Gastroesophageal sphincter (tissue), 4 donors: ENCODE results near the gene ZNF362. TPM values are rescaled to one million over a fixed set of nuclear protein-coding genes. Genes with fewer than 3 reads are reported as not detected.

ENCODE experiments used
- ATAC-seq: fragments of 150-250 bp; one replicate; pipeline ENCODE4 v1.9.1; 2016; ENCODE audit warnings: mild to moderate bottlenecking, moderate library complexity
- H3K27ac ChIP-seq, 4 donors: fragments of 200-600 bp; sonication (generic) in 3 of 4; 1 replicate in 3 of 4; 2 replicates in 1 of 4; pipeline ENCODE4 v1.5.1; 2016 to 2019
- H3K27me3 ChIP-seq: fragments of 200-600 bp; sonication (generic); one replicate; pipeline ENCODE4 v1.5.1; 2019
- H3K36me3 ChIP-seq, 2 donors: fragments of 200-600 bp; sonication (generic); one replicate each; pipeline ENCODE4 v1.5.1; 2019; ENCODE audit warnings: control low read depth in 1 of 2
- H3K4me1 ChIP-seq, 3 donors: fragments of 200-600 bp; sonication (generic); 1 replicate in 2 of 3; 2 replicates in 1 of 3; pipeline ENCODE4 v1.5.1; 2016 to 2019; ENCODE audit warnings: control low read depth in 2 of 3
- H3K4me3 ChIP-seq, 2 donors: fragments of 200-600 bp; sonication (generic); one replicate each; pipeline ENCODE4 v1.5.1; 2019; ENCODE audit warnings: mild to moderate bottlenecking in 1 of 2, moderate library complexity in 1 of 2
- H3K9me3 ChIP-seq, 3 donors: fragments of 200-600 bp; sonication (generic); one replicate each; pipeline ENCODE4 v1.5.1; 2017 to 2019; ENCODE audit warnings: control low read depth in 2 of 3
- CTCF ChIP-seq, 4 experiments: fragments of 200-600 bp in 2 of 4; fragments of 450-650 bp in 2 of 4; sonication (generic) in 1 of 4; IDR thresholded peaks; one replicate each; pipeline ENCODE4 v1.5.1; 2017 to 2019; ENCODE audit warnings: antibody characterized with exemption in 4 of 4, mild to moderate bottlenecking in 2 of 4, moderate library complexity in 2 of 4
- EP300 ChIP-seq: sonication (generic); formaldehyde crosslinking; IDR thresholded peaks from one replicate; pipeline ENCODE4 v1.6.1; 2017; ENCODE audit warnings: antibody characterized with exemption, mild to moderate bottlenecking
- POLR2A ChIP-seq, 2 donors: fragments of 450-650 bp; IDR thresholded peaks; one replicate each; pipeline ENCODE4 v1.6.1; 2017; ENCODE audit warnings: antibody characterized with exemption in 2 of 2, mild to moderate bottlenecking in 2 of 2, moderate library complexity in 1 of 2
- POLR2AphosphoS5 ChIP-seq: sonication (generic); formaldehyde crosslinking; IDR thresholded peaks from one replicate; pipeline ENCODE4 v1.6.1; 2017; ENCODE audit warnings: antibody characterized with exemption
- WGBS, 2 donors: methylation state at CpG; one replicate each; pipeline ENCODE4 v1.1.5; 2018; ENCODE audit warnings: low coverage in 1 of 2; 5-methylcytosine and 5-hydroxymethylcytosine counted together
- total RNA-seq, 4 donors: library from RNA; depleted of rRNA; stranded (reverse); fragments of >200 nt; gene quantifications; one replicate each; pipeline ENCODE4 v1.1.0, GENCODE V29; 2016

The ZNF362 gene
- total RNA-seq, 4 donors from 2014 or later = 14.6 to 29.2 (median 24.1) TPM

DNA sequence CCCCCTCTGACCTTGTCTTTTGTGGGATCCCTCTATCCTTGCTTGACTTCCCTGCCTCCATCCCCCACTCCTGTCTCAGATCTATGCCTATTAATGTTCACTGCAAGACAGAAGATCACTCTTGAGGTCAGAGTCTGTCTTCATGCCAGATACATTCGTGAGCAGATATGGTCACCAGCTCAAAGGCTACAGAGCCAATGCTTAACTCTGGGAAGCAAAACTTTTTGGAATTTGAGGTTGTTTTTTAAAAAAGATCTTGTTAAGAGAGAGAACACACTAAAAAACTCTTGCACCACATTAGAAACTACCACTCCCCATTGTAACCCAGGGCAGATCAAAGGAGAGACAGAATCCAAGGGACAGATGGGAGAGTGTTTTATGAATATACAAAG, 81.8 kb downstream of the ZNF362 start:
- Histone ChIP-seq H3K4me3 (peak overlapping the region in 1 of 2 donors; percentile 33), H3K4me1 (peaks cover 59 to 100% (median 85%) of the 10 kb centered on the region in 3 donors)

DNA sequence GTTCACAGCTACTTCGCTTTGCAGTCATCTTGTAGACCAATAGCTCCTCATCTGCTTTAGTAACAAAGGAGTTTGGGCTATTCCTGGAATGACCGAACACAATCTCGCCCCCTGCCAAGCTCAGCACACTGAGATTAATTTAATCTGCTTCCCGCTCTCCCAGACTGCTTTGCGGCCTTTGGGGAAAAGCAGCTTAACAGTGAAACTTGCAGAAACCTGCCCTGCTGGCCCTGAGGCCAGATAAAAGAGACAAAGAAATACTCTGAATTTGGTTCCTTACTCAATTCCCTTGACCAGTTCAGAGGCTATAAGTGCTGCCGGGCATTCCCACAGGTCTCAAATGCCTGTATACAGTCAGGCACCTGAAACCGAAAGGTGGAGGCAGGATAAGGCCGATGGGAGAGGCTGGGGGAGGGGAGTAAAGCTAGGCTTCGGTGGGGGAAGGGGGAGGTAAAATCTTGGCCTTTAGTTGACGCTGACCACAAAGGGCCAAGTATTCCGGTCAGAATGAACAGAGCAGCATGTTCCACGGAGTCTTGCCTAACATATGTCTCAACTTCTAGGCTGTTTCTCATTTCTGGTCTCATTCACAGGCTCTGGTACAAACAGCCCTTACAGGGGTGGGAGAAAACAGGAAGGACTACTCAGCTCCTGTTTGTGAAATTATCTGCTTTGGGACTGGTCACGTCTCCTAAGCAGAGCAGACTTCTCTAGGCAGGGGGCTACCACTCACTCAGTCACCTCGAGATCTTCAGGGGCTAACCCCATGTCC, 82.3 kb downstream of the ZNF362 start:
- WGBS, 2 donors = 19 to 21% methylated on average over 13 of the region's 14 CpGs
- ATAC-seq = peak; percentile 88
- Histone ChIP-seq H3K36me3 (peaks cover 0 to 13% of the 10 kb centered on the region in 2 donors), H3K27ac (peak overlapping the region; percentile 91 to 100 (median 96)), H3K9me3 (no peaks in the 10 kb centered on the region), H3K4me1 (peaks cover 63 to 100% (median 83%) of the 10 kb centered on the region in 3 donors), H3K4me3 (peak overlapping the region; percentile 11 to 33), H3K27me3 (no peaks in the 10 kb centered on the region)
- TF ChIP-seq EP300 = no peak
- TF ChIP-seq POLR2AphosphoS5 = peak; percentile 99
- peak in 1 of 2 donors; percentile 27 for TF ChIP-seq POLR2A (IDR thresholded peaks at IDR 0.05)

More for the DNA sequence above, 81.8 kb downstream of the ZNF362 start:
- TF ChIP-seq EP300 = no peak
- TF ChIP-seq CTCF (IDR thresholded peaks at IDR 0.05) = no peak
- no peak for TF ChIP-seq POLR2AphosphoS5
- H3K36me3 ChIP-seq = peaks cover 0 to 19% of the 10 kb centered on the region in 2 donors
- peak overlapping the region; percentile 91 to 100 (median 96) for H3K27ac ChIP-seq
- H3K9me3 ChIP-seq = no peaks in the 10 kb centered on the region
- peak; percentile 27 for ATAC-seq
- H3K27me3 ChIP-seq = no peaks in the 10 kb centered on the region
- WGBS, 2 donors = 20 to 33% methylated on average over 1 of the region's 1 CpG

- peaks cover 0 to 12% of the 10 kb centered on the region in 2 donors for H3K36me3 ChIP-seq
- TF ChIP-seq EP300 (no peak), CTCF (IDR thresholded peaks at IDR 0.05) (peak in 1 of 4 experiments; percentile 12)
- peaks cover 71 to 100% (median 84%) of the 10 kb centered on the region in 3 donors for H3K4me1 ChIP-seq
- H3K27ac ChIP-seq = peak overlapping the region; percentile 91 to 100 (median 96)
- H3K4me3 ChIP-seq = peak overlapping the region in 1 of 2 donors; percentile 33
- no peaks in the 10 kb centered on the region for H3K27me3 ChIP-seq
- H3K9me3 ChIP-seq = no peaks in the 10 kb centered on the region
- ATAC-seq = no peak
- WGBS, 2 donors = 0 to 28% methylated on average over 2 of the region's 2 CpGs
Observed at GRCh38 chr1:33339413-33339812, 83.1 kb downstream of the ZNF362 start.

GRCh38 chr1:33341190-33341589, 84.9 kb downstream of the ZNF362 start:
- peak overlapping the region in 1 of 2 donors; percentile 4 for H3K4me3 ChIP-seq
- TF ChIP-seq POLR2A (IDR thresholded peaks at IDR 0.05) (no peak), POLR2AphosphoS5 (peak; percentile 32)
- H3K27ac ChIP-seq = peak overlapping the region; percentile 41 to 100 (median 96)
- H3K36me3 ChIP-seq = peaks cover 0 to 6% of the 10 kb centered on the region in 2 donors
- H3K9me3 ChIP-seq = no peaks in the 10 kb centered on the region
- 48 to 58% methylated on average over 5 to 6 of the region's 6 CpGs for WGBS, 2 donors
- ATAC-seq = no peak
- H3K27me3 ChIP-seq = no peaks in the 10 kb centered on the region
- peaks cover 71 to 100% (median 86%) of the 10 kb centered on the region in 3 donors for H3K4me1 ChIP-seq

- peak overlapping the region in 1 of 2 donors; percentile 34 for H3K4me3 ChIP-seq
- H3K9me3 ChIP-seq = no peaks in the 10 kb centered on the region
- H3K36me3 ChIP-seq = peaks cover 0 to 6% of the 10 kb centered on the region in 2 donors
- no peaks in the 10 kb centered on the region for H3K27me3 ChIP-seq
- peak; percentile 93 for TF ChIP-seq POLR2AphosphoS5
- no peak for TF ChIP-seq POLR2A (IDR thresholded peaks at IDR 0.05)
- peaks cover 71 to 100% (median 82%) of the 10 kb centered on the region in 3 donors for H3K4me1 ChIP-seq
- WGBS, 2 donors = 0 to 83% methylated on average over 1 of the region's 7 CpGs
- peak overlapping the region; percentile 41 to 100 (median 96) for H3K27ac ChIP-seq
- ATAC-seq = peak; percentile 65
Observed at GRCh38 chr1:33342041-33342723, 85.9 kb downstream of the ZNF362 start.

DNA sequence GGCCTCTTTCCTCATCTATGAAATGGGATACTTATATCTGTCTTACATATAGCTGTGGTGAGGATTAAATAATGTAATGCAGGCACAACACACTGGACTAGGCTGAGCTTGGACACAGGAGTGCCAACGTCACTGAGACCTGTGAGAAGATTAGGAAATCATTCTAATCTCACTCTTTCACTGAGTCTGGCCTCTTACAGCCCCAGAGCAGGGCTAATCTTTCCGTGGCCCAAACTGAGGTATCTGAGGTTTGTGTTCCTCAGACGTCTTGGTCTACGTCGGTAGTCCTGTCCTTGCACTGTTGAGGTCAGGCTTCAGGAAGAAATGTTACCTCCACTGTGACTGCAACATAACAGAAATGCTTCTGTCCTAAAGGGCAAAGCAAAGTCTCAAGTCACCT, 87.2 kb downstream of the ZNF362 start:
- Histone ChIP-seq H3K36me3 (peaks cover 0 to 6% of the 10 kb centered on the region in 2 donors), H3K27me3 (no peaks in the 10 kb centered on the region), H3K9me3 (no peaks in the 10 kb centered on the region), H3K27ac (peak overlapping the region; percentile 40 to 100 (median 99)), H3K4me3 (no peak overlapping the region), H3K4me1 (peaks cover 59 to 99% (median 71%) of the 10 kb centered on the region in 3 donors)
- ATAC-seq = no peak
- TF ChIP-seq POLR2AphosphoS5 = peak; percentile 19
- TF ChIP-seq EP300 = no peak
- no peak for TF ChIP-seq POLR2A (IDR thresholded peaks at IDR 0.05)
- 7 to 28% methylated on average over 5 of the region's 5 CpGs for WGBS, 2 donors
